MM.1S (cell line): Measurements from ENCODE around the gene PLEKHG1.

Experiments used
- CTCF ChIP-seq: fragments of 300-600 bp; sonication (generic); IDR thresholded peaks from 2 replicates; pipeline ENCODE4 v1.5.1; 2016; ENCODE audit warnings: antibody characterized with exemption, low read length, mixed read lengths
- EZH2 ChIP-seq: fragments of 300-600 bp; sonication (generic); optimal IDR thresholded peaks from 2 replicates; pipeline ENCODE3; 2017; ENCODE audit warnings: low read depth, mild to moderate bottlenecking, antibody characterized with exemption, low read length, mixed read lengths
- EZH2phosphoT487 ChIP-seq: fragments of 300-600 bp; sonication (generic); IDR thresholded peaks from 2 replicates; pipeline ENCODE4 v1.6.1; 2018; ENCODE audit warnings: antibody characterized with exemption, low read length

DNA sequence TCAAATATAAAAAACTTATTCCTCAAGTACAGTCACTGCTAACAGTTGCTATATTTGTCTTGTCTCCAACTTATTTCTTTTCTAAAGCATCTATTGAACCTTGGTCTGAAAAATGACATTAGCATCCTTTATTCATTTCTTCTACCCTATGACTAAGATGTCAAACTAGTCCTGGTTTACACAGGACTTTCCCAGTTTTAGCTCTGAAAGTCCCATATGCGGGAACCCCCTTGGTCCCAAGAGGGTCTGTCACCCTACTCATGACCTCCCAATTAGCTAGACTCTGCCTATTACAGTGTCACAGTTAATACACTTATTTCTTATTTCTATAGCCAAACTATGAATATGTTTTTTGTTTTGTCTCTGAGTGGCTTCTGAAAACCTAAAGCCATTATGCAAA, 37.1 kb downstream of the PLEKHG1 start:
- TF ChIP-seq EZH2 (no peak), CTCF (no peak), EZH2phosphoT487 (no peak)
